Measurements from ENCODE around the gene ATP2A2. TPM values are rescaled to one million over a fixed set of nuclear protein-coding genes. Genes with fewer than 3 reads are reported as not detected.

ATP2A2 gene
- total and polyA plus RNA-seq, 2 experiments from 2014 or later, result 47.2 to 225 TPM

- H3K27me3 ChIP-seq (ENCODE audit: insufficient read depth), result no peaks in the 10 kb centered on the region
- no peaks in the 10 kb centered on the region for H3K9me2 ChIP-seq (ENCODE audit: insufficient read depth)
- H3K27ac Mint-ChIP-seq, result no peak overlapping the region
- 0 out of 2 replicates have a peak, but pooled peaks cover 3% of the 10 kb centered on the region for H3F3A ChIP-seq (replicated peaks; ENCODE audit: low read depth)
- no peaks in the 10 kb centered on the region for H3K79me2 ChIP-seq (replicated peaks; ENCODE audit: insufficient read depth)
- TF ChIP-seq EZH2phosphoT487 (IDR thresholded peaks at IDR 0.05; ENCODE audit: unreplicated experiment), result no peak
- TF ChIP-seq NANOG (IDR thresholded peaks at IDR 0.05; ENCODE audit: borderline replicate concordance), result no peak
- TF ChIP-seq ZNF331 (CRISPR knock-in tag; IDR thresholded peaks at IDR 0.05; ENCODE audit: low read depth), result no peak
- TF ChIP-seq STAT1 (IDR thresholded peaks at IDR 0.05; ENCODE audit: unreplicated experiment), result no peak
- no peak for TF ChIP-seq POLR2AphosphoS5 (IDR thresholded peaks at IDR 0.05; ENCODE audit: low read depth)
- TF ChIP-seq ZNF114 (CRISPR knock-in tag; IDR thresholded peaks at IDR 0.05), result no peak
- no peak for TF ChIP-seq EZH2 (IDR thresholded peaks at IDR 0.05; ENCODE audit: low read depth, unreplicated experiment)
- TF ChIP-seq ETS1 (IDR thresholded peaks at IDR 0.05), result no peak
- ATAC-seq, result no peak
- H3K4me3 ChIP-seq, result no peak overlapping the region
- no peaks in the 10 kb centered on the region for H3K4me1 ChIP-seq (ENCODE audit: insufficient read depth)
- no peaks in the 10 kb centered on the region; the same call in 1 of the 2 replicates for H3K36me3 ChIP-seq (ENCODE audit: insufficient read depth)
- H3K4me1 Mint-ChIP-seq, result no peaks in the 10 kb centered on the region
- H3K4me3 Mint-ChIP-seq, result no peak overlapping the region
- peaks cover 20% of the 10 kb centered on the region; the same call in 2 of the 3 replicates for H3K36me3 Mint-ChIP-seq (ENCODE audit: low read depth)
- DNase-seq (ENCODE audit: low spot score), result no peak
- no peak overlapping the region for H2AFZ ChIP-seq
- no peaks in the 10 kb centered on the region for H4K20me1 ChIP-seq (replicated peaks; ENCODE audit: insufficient read depth)
- H3K9me3 Mint-ChIP-seq, result no peaks in the 10 kb centered on the region; the same call in 2 of the 3 replicates
- no peak overlapping the region for H3K27ac ChIP-seq (ENCODE audit: low read depth)
- no peak overlapping the region for H3K4me2 ChIP-seq
- peaks cover 7% of the 10 kb centered on the region for H3K27me3 Mint-ChIP-seq (ENCODE audit: insufficient read depth, low read depth, poor library complexity)
Measured at GRCh38 chr12:110367181-110367864, 86.3 kb downstream of the ATP2A2 start.

GRCh38 chr12:110369992-110370391 is 88.9 kb downstream of the ATP2A2 start:
- peaks cover 46% of the 10 kb centered on the region for H3K36me3 Mint-ChIP-seq (ENCODE audit: low read depth)
- Histone ChIP-seq H3K27me3 (ENCODE audit: insufficient read depth) (no peaks in the 10 kb centered on the region), H3K79me2 (replicated peaks; ENCODE audit: insufficient read depth) (no peaks in the 10 kb centered on the region), H3K4me3 (no peak overlapping the region), H3K9me2 (ENCODE audit: insufficient read depth) (no peaks in the 10 kb centered on the region), H4K20me1 (replicated peaks; ENCODE audit: insufficient read depth) (no peaks in the 10 kb centered on the region; the same call in 1 of the 2 replicates), H3F3A (replicated peaks; ENCODE audit: low read depth) (peaks cover 13% of the 10 kb centered on the region), H2AFZ (no peak overlapping the region), H3K36me3 (ENCODE audit: insufficient read depth) (peaks cover 19% of the 10 kb centered on the region), H3K4me1 (ENCODE audit: insufficient read depth) (no peaks in the 10 kb centered on the region), H3K4me2 (no peak overlapping the region), H3K27ac (ENCODE audit: low read depth) (no peak overlapping the region)
- peaks cover 2% of the 10 kb centered on the region for H3K27me3 Mint-ChIP-seq (ENCODE audit: insufficient read depth, low read depth, poor library complexity)
- no peak overlapping the region for H3K27ac Mint-ChIP-seq
- H3K4me3 Mint-ChIP-seq, result no peak overlapping the region
- no peak for DNase-seq (ENCODE audit: low spot score)
- H3K9me3 Mint-ChIP-seq, result no peaks in the 10 kb centered on the region
- no peaks in the 10 kb centered on the region for H3K4me1 Mint-ChIP-seq
- ATAC-seq, result no peak
- no peak for TF ChIP-seq REST (IDR thresholded peaks at IDR 0.05; ENCODE audit: unreplicated experiment)
- no peak for TF ChIP-seq ZNF462 (CRISPR knock-in tag; IDR thresholded peaks at IDR 0.05)
- TF ChIP-seq EZH2phosphoT487 (IDR thresholded peaks at IDR 0.05; ENCODE audit: unreplicated experiment), result no peak
- TF ChIP-seq NANOG (IDR thresholded peaks at IDR 0.05; ENCODE audit: borderline replicate concordance), result no peak
